ENCODE results near the gene POLR2E. TPM values are rescaled to one million over a fixed set of nuclear protein-coding genes. Genes with fewer than 3 reads are reported as not detected.

Gene POLR2E
- polyA plus RNA-seq, 4 donors = 139 to 183 (median 154) TPM

DNA sequence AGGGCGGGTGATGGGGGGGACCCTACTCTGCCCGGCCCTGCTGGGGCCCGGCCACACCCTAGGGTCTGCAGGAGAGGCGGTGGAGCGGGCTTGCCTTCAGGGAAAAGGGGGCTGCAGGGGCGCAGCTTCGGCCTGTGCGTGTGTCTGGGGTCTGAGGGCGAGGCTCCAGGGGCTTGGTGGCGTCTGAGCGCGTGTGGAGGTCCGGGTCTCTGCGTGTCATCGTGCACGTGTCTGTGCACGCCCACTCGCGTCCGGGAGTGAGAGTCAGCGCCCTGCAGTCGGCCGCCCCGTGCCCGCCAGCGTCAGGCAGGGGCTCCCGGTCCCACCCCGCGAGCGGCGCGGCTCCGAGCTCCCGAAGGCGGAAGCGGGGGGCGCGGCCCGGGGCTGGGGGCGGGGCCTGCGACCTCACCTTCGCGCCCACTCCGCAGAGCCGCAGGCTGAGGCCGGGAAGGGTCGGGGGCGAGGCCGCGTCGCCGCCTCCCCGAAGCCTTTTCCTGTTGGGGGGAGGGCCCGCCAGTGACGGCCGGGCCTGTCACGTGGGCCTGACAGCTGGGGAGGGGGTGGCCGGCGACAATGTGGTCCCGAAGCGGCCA lies 28.3 kb downstream of the POLR2E start, which contains the start of gene ARHGAP45:
TSS of gene ARHGAP45 (plus strand) at position 420 of the 593 bp plus-strand sequence. CDS start 239 bp downstream, outside the sequence.
- DNase-seq (ENCODE audit: low read depth in 4 of 4, low spot score in 2 of 4) = no peak

DNA sequence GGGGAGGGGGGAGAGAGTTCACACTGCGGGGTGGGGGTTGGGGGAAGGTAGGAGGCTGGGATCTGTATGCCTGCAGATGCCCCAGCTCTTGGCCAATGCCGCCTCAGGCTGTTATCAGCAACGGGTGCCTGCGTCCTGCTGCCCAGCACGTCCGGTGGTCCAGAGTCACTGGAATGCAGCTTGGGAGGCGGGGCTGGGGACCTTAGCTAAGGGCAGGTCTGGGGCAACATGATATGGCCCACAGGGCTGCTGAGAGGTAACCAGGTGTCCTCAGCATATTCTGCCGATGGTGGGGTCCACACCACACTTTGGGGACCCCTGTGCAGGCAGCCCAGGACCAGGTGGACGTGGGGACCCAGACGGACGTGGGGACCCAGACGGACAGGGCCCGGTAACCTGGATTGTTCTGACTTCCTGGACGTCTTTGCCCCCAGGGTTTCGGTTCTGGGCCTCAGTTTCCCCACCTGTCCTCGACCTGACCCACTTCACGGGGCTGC lies 28.9 kb downstream of the POLR2E start:
- DNase-seq (ENCODE audit: low read depth in 4 of 4, low spot score in 2 of 4) = no peak

DNA sequence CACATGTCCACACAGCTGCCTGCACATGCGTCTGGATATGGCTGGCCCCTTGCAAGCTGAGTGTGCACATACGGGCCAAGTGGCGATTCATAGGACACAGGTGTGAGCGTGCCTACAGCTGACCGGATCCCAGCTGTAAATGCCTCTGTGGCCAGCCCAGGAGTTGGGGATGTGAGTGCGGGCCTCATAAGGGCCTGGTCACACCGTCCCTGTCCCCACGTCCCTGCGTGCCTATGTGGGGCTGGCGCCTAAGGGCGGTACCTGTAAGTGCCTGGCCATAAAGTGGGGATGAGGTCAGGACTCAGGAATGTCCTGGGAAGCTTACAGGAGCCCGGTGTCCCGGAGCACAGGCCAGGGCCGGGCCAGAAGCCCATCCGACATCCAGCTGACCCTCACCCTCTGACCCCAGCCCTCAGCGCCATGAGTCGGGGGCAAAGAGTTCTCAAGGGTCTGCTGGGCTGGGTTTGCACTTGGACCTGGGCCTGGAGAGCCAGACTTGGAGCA lies 29.5 kb downstream of the POLR2E start:
- DNase-seq (ENCODE audit: low read depth in 4 of 4, low spot score in 2 of 4) = no peak

DNA sequence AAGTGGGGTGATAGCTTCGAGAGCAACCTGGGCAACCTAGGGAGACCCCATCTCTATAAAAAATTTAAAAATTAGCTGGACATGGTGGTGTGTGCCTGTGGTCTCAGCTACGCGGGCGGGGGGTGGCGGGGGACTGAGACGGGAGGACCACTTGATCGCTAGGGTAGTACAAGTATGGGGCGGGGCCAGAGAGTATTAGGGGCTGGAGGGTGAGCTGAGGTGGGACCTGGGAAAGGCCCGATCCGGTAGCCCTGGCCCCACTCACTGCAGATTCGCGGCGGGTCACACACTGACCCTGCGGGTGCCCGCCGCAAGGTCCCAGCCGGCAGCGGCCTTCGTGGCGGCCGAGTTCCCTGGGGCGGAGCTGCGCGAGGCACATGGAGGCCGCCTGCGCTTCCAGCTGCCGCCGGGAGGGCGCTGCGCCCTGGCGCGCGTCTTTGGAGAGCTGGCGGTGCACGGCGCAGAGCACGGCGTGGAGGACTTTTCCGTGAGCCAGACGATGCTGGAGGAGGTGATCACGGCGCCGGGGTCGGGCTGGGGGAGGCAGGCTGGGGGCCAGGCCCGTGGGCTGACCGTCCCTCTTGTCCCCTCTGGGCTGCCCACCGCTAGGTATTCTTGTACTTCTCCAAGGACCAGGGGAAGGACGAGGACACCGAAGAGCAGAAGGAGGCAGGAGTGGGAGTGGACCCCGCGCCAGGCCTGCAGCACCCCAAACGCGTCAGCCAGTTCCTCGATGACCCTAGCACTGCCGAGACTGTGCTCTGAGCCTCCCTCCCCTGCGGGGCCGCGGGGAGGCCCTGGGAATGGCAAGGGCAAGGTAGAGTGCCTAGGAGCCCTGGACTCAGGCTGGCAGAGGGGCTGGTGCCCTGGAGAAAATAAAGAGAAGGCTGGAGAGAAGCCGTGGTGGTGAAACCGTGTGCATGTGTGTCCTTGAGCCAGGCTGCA lies 30.2 kb downstream of the POLR2E start:
- peak in 1 of 4 donors; percentile 51 for DNase-seq (ENCODE audit: low read depth in 4 of 4, low spot score in 2 of 4)

DNA sequence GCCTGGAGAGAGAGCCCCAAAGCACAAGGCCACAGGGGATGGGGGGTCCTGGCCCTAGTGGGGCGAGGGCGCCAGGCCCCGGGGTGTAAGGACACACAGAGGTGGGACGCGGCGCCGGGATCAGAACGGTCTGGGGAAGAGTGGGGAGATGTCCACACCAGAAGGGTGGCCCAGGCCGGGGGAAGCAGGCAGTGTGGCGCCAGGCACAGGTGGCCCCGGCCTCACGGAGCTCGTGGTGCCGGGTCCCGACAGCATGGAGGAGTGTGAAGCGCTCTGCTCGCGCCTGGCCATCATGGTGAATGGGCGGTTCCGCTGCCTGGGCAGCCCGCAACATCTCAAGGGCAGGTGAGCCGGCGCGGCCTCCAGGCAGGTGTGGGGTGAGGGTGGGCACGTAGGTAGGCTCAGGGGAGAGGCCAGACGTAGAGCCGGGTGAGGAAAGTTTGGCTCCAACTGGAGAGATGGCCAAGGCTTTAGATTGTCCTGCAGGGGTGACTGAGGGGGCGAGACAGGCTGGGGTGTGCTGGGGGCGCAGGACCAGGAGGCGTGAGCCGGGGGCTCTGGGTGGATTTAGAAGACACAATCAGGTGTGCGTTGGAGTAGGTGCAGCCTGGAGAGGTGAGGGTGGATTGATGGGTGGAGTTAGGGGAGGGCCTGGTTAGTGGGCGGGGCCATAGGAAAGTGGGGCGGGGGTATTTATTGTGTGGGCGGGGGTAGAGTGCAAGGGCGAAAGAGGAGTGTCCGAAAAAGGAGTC lies 31.1 kb downstream of the POLR2E start:
- DNase-seq (ENCODE audit: low read depth in 4 of 4, low spot score in 2 of 4) = no peak

DNA sequence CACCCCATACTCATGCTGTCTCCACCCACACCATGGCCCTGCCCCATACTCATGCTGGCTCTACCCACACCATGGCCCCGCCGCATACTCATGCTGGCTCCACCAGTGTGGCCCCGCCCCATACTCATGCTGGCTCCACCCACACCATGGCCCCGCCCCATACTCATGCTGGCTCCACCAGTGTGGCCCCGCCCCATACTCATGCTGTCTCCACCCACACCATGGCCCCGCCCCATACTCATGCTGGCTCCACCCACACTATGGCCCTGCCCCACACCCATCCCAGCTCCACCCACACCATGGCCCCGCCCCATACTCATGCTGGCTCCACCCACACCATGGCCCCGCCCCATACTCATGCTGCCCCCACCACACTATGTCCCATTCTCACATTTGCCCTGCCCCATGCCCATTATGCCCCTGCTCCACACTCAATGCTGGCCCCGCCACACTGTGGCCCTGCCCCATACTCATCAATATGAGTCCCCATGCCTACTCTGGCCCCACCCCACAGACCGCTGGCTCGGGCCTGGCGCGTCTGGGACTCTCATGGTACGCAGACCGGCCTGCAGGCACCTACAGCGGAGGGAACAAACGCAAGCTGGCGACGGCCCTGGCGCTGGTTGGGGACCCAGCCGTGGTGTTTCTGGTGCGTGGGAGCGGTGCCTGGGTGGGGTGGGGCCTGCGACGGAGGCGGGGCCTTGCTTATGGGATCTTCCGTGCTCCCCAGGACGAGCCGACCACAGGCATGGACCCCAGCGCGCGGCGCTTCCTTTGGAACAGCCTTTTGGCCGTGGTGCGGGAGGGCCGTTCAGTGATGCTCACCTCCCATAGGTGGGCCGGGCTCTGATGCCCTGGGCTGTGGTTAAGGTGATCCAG lies 31.9 kb downstream of the POLR2E start:
- no peak for DNase-seq (ENCODE audit: low read depth in 4 of 4, low spot score in 2 of 4)

DNA sequence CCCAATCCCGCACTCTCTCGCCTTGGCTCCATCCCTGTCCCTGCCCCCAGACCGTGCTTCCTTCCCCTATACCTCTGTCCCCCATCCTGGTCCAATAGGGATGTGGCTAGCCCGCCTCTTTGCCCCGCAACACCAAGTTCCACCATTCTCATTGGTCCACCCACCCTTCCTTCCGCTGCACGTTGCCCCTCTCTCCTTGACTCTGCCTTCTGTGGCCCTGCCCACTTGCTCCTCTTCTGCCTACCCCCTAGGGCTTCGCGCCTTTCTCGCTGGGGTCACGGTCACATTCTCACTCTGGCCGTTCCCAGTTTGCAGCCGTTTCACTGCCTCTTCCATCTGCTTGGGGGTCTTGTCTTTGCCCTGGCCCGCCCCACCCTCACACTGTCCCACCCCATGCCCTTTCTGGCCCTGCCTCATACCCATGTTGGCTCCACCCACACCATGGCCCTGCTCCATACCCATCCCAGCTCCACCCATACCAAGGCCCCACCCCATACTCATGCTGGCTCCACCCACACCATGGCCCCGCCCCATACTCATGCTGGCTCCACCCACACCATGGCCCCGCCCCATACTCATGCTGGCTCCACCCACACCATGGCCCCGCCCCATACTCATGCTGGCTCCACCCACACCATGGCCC lies 32.7 kb downstream of the POLR2E start:
- DNase-seq (ENCODE audit: low read depth in 4 of 4, low spot score in 2 of 4) = no peak

DNA sequence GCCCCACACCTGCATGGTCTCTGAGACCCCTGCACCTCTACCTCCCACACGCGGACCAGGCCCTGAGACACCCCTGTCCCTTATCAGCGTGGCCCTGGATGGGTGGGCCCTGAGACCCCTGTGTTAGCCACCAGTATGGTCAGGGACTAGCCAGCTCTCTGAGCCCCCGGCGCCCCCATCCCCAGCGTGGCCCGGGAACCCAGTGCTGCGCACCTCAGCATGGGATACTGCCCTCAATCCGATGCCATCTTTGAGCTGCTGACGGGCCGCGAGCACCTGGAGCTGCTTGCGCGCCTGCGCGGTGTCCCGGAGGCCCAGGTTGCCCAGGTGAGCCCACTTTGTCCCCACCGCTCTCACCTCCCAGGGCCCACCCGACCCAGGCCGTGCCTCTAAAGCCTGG lies 33.2 kb downstream of the POLR2E start:
- DNase-seq (ENCODE audit: low read depth in 4 of 4, low spot score in 2 of 4) = no peak

DNA sequence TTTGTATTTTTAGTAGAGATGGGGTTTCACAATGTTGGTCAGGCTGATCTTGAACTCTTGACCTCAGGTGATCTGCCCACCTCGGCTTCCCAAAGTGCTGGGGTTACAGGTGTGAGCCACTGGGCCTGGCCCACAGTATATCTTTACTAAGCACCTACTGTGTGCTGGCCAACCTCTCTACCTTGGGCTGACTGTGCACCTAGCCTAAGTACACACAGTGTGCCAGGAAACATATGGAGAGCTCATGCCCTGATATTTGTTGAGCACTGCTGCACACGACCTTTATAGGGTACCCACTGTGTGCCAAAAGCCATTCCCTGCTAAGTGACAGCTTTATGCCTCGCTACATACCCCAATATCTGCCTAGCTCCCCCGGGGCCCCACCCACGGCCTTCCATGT lies 34.5 kb downstream of the POLR2E start:
- no peak for DNase-seq (ENCODE audit: low read depth in 4 of 4, low spot score in 2 of 4)

DNA sequence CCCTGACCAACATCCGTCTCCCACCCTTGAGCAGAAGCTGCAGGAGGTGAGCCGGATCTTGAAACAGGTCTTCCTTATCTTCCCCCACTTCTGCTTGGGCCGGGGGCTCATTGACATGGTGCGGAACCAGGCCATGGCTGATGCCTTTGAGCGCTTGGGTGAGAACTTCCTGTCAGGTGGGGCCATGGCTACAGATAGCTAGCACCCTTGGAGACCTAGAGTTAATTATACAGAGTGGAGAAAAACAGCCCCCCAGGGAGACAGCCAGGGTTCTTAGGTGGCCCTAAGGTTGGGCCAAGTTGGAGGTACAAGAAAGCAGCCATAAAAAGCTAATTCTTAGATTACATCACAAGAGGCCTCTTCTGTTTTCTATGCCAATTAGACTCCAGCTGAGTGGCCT lies 37.1 kb downstream of the POLR2E start:
- no peak for DNase-seq (ENCODE audit: low read depth in 4 of 4, low spot score in 2 of 4)

DNA sequence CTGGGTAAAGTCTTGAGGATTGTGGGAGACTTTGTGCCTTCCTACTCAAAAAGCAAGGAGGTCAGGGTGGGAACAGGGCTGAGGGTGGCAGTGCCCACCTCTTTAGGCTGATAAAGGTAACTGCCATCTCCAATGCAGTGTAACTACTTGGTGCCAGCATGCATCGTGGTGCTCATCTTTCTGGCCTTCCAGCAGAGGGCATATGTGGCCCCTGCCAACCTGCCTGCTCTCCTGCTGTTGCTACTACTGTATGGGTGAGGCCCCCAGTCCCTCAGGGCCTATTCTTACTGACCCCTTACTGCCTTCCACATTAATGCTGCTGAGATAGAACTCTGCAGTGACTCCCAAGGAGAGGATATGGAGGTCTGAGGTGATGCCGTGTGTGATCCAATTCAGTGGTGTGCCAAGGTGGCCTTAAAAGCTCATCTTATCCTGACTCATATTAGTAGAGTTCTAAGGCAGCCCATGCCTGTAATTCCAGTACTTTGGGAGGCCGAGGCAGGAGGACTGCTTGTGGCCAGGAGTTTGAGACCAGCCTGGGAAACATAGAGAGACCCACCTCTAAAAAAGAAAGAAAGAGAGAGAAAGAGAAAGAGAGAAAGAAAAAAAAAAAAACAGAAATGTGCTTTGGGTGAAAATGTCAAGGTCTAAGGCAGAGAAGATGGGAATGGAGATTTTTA lies 37.9 kb downstream of the POLR2E start:
- DNase-seq (ENCODE audit: low read depth in 4 of 4, low spot score in 2 of 4) = peak in 1 of 4 donors; percentile 25

DNA sequence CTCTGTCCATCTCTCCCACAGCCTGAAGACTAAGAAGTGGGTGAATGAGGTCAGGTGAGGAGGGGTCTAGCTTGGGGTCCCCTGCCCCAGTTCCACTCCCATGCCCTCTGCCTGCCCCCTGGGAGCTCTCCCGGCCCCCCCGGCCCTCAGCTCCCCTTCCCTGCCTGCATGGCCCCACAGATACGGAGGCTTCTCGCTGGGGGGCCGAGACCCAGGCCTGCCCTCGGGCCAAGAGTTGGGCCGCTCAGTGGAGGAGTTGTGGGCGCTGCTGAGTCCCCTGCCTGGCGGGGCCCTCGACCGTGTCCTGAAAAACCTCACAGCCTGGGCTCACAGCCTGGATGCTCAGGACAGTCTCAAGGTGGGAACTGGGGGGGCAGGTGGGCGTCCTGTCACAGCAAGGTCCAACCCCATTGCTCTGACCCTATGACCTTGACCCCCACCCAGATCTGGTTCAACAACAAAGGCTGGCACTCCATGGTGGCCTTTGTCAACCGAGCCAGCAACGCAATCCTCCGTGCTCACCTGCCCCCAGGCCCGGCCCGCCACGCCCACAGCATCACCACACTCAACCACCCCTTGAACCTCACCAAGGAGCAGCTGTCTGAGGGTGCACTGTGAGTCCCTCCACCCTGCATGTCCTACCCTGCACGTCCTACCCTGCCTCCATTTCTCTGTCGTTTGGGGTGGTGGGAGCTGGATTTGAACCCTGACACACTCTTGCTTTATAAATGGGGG lies 39.1 kb downstream of the POLR2E start:
- no peak for DNase-seq (ENCODE audit: low read depth in 4 of 4, low spot score in 2 of 4)

DNA sequence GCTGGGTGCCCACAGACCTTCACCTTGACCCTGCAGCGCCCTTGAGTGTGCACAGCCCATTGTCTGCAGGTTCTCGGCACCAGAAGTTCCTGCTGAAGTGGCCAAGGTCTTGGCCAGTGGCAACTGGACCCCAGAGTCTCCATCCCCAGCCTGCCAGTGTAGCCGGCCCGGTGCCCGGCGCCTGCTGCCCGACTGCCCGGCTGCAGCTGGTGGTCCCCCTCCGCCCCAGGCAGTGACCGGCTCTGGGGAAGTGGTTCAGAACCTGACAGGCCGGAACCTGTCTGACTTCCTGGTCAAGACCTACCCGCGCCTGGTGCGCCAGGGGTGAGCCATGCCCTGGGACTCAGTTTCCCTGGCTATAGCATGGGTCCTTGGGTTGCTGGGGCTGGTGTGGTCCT lies 40.1 kb downstream of the POLR2E start:
- no peak for DNase-seq (ENCODE audit: low read depth in 4 of 4, low spot score in 2 of 4)

DNA sequence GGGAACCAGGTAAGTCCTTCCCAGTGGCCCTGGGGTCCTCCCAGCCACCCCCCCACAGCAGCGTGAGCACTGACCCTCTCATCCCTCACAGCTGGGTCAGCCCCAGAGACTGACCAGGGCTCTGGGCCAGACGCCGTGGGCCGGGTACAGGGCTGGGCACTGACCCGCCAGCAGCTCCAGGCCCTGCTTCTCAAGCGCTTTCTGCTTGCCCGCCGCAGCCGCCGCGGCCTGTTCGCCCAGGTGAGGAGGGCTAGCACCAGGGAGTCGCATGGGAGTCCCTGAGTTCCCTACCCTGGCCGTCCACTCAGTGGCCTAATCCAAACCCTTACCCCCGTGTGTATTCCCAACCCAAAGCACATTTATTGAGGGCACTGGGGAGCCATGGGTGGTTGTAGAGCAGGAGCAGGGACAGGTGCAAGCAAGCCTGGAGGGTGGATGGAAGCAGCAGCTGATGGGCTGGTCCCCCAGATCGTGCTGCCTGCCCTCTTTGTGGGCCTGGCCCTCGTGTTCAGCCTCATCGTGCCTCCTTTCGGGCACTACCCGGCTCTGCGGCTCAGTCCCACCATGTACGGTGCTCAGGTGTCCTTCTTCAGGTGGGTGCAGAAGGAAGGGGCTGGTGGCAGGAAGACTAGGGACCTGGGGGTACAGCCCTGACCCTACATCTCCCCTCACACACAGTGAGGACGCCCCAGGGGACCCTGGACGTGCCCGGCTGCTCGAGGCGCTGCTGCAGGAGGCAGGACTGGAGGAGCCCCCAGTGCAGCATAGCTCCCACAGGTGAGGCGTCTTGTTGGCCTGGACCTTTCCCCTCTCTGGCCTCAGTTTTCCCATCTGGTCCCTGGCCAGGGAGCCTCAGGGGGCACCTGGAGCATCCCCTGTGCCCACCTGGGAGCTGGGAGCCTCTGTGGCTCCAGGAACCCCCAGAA lies 40.8 kb downstream of the POLR2E start:
- DNase-seq (ENCODE audit: low read depth in 4 of 4, low spot score in 2 of 4) = no peak

DNA sequence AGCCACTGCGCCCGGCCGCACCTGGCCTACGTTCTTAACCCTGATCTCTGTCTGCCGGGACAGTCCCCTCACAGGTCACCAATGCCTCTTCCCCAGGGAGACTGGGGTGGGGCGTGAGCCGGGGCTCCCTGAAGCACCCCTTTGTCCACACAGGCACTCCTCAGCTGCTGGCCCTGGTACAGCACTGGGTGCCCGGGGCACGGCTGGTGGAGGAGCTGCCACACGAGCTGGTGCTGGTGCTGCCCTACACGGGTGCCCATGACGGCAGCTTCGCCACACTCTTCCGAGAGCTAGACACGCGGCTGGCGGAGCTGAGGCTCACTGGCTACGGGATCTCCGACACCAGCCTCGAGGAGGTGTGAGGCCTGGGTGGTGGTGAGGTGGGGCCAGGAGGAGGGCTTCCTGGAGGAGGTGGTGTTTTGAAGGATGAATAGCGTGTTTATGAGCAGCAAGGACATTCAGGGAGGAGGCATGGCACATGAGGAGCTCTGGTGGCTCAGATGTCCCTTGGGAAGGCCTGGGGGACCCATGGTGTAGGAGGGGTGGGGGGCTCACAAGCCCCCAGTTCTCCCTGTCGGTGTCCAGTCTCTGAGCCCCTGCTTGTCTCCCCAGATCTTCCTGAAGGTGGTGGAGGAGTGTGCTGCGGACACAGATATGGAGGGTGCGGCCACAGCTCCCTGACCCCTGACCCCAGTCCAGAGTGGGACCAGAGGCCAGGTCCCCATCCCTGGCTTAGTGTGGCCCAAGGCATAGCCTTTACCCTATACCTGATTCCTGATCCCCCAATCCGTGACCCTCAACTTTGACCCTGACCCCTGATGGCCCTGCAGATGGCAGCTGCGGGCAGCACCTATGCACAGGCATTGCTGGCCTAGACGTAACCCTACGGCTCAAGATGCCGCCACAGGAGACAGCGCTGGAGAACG lies 41.7 kb downstream of the POLR2E start:
- no peak for DNase-seq (ENCODE audit: low read depth in 4 of 4, low spot score in 2 of 4)

All from left renal cortex interstitium (tissue), 4 donors.